ENCODE measurements around the gene PROCA1.

DNA sequence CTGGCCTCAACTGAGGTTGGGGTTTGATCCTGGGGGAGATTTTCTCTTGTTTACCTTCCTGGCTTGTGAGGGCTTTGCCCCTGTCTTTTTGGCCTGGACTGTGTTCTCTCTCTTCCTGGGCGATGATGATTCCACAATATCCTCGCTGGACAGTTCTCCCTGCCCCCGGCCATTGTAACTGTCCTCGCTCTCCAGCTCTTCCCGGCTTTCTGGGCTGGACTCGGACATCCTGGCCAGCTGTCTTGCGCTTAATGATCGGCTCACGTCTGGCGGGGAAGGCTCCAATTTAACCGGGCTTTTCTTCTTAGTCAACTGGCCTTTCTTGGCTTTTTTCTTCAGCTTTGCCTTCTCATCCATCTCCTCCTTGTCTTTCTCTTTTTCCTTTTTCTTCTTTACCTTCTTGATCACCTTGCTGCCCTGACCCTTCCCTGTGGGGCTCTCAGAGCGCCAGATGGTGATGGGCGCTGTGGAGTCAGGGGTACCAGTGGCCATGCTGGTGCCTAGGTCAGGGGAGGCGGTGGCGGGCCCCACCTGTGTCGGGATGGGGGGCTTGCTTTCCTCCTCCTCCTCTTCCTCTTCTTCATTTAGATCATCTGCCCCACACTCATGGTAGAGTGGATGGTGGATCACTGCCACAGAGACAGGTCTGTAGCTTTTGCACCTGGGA lies 8.0 kb downstream of the PROCA1 start:
- no peak for TF ChIP-seq CTCF (conservative IDR thresholded peaks at IDR 0.05; ENCODE audit: low read length)
- no peak for TF ChIP-seq EZH2phosphoT487 (IDR thresholded peaks at IDR 0.05; ENCODE audit: borderline replicate concordance)

Measured in Loucy (cell line).